ENCODE measurements around the gene TIMP3.

TIMP3 gene

DNA sequence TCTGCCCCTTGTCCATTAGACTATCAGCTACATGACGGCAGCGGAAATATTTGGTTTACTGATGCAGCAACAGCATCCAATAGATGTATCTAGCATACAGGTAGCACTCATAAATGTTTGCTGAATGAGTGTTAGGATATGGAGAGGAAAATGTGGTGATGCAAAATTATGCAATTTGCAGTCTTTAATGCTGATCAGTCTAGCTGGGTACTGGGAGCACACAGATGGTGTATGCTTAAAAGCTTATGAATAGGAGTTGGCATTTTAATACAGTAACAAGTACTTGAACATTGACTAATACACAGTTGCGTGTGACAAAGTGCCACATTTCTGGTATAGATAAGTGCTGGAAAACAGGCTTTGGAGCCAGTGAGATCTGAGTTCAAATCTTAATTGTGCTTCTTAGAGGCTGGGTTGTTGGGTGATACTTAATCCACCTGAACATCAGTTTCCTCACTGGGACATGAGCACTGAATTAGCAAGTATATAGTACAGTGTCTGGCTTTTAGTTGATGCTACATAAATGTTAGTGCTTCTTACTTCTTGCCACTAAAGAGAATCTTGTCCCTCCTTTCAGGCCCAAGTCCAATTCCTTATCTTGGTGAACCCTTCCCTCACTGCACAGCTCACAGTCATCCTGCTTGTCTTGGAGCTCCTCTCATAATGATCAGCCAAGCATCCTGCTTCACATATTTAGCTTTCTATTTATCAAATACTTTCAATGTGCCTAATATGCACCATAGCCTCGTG, 99.6 kb downstream of the TIMP3 start:
- H3K27me3 ChIP-seq = no peaks in the 10 kb centered on the region
- H3K4me1 ChIP-seq (ENCODE audit: control insufficient read depth in 1 of 2, insufficient read depth in 1 of 2, low read depth in 1 of 2, low read length in 1 of 2) = no peaks in the 10 kb centered on the region
- no peaks in the 10 kb centered on the region for H3K36me3 ChIP-seq
- TF ChIP-seq, protein P1, sequence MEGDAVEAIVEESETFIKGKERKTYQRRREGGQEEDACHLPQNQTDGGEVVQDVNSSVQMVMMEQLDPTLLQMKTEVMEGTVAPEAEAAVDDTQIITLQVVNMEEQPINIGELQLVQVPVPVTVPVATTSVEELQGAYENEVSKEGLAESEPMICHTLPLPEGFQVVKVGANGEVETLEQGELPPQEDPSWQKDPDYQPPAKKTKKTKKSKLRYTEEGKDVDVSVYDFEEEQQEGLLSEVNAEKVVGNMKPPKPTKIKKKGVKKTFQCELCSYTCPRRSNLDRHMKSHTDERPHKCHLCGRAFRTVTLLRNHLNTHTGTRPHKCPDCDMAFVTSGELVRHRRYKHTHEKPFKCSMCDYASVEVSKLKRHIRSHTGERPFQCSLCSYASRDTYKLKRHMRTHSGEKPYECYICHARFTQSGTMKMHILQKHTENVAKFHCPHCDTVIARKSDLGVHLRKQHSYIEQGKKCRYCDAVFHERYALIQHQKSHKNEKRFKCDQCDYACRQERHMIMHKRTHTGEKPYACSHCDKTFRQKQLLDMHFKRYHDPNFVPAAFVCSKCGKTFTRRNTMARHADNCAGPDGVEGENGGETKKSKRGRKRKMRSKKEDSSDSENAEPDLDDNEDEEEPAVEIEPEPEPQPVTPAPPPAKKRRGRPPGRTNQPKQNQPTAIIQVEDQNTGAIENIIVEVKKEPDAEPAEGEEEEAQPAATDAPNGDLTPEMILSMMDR (IDR thresholded peaks at IDR 0.05) = no peak
- no peak overlapping the region for H3K27ac ChIP-seq
- no peaks in the 10 kb centered on the region for H3K9me3 ChIP-seq
- H3K4me3 ChIP-seq (ENCODE audit: low read depth in 1 of 2, low read length in 1 of 2) = no peak overlapping the region

DNA sequence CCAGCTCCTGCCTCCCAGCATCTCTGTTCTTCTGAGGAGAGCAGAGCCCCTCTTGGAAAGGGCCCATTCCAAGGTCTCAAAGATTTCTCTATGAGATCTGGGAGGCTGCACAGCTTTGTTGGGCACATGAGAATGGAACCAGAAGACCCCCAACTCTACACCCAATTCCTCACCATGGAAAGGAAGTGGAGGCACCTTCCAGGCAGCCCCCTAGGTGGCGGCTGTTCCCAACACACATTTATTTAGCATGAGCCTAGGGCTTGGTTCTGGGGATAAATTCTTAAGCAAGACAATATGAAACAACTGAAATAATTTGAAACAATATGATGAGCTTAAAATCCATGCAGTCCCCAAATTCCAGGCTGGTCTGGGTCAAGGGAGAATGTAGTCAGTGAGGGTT, 100.4 kb downstream of the TIMP3 start:
- Histone ChIP-seq H3K9me3 (no peaks in the 10 kb centered on the region), H3K27ac (no peak overlapping the region), H3K4me1 (ENCODE audit: control insufficient read depth in 1 of 2, insufficient read depth in 1 of 2, low read depth in 1 of 2, low read length in 1 of 2) (no peaks in the 10 kb centered on the region), H3K27me3 (no peaks in the 10 kb centered on the region), H3K36me3 (no peaks in the 10 kb centered on the region), H3K4me3 (ENCODE audit: low read depth in 1 of 2, low read length in 1 of 2) (no peak overlapping the region)
- TF ChIP-seq, protein P1 (IDR thresholded peaks at IDR 0.05) = no peak

DNA sequence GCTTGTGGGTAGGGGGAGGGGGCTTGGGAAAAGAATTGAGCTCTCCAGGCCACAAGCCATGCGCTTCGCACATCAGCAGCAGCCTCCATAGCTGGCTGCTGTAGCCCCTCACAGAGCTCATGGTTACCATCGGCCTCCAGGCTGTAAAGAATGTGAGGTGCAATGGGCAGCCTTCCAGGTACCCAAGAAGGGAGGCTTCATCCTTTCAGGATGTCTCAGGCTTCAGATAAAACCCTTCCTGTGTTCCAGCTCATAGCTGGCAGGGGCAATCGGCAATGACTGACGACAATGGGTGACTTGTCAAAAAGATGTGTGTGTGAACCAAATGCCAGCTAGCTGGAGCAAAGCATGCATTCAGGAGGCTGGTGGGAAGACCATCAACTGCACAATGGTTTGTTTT, 102.0 kb downstream of the TIMP3 start:
- H3K27ac ChIP-seq = no peak overlapping the region
- H3K27me3 ChIP-seq = no peaks in the 10 kb centered on the region
- H3K36me3 ChIP-seq = no peaks in the 10 kb centered on the region
- H3K9me3 ChIP-seq = no peaks in the 10 kb centered on the region
- H3K4me3 ChIP-seq (ENCODE audit: low read depth in 1 of 2, low read length in 1 of 2) = no peak overlapping the region
- TF ChIP-seq, protein P1 (IDR thresholded peaks at IDR 0.05) = no peak
- no peaks in the 10 kb centered on the region for H3K4me1 ChIP-seq (ENCODE audit: control insufficient read depth in 1 of 2, insufficient read depth in 1 of 2, low read depth in 1 of 2, low read length in 1 of 2)

DNA sequence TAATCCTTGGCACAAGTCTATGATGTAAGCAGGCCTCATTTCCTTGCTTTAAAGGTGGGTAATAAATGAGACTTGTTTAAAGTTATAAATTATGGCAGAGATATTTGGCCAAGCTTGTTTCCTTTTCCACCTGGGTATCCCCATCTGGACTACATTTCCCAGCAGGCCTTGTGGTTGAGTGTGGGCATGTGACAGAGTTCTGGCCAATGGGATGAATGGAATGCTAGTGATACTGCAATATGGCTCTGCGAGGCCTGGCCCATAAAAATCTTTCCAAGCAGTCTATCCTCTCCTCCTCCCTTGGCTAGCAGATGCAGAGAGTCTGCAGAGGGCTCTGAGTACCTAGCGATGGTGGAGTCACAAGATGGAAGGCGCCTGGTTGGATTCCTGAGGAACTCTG, 102.5 kb downstream of the TIMP3 start:
- Histone ChIP-seq H3K4me3 (ENCODE audit: low read depth in 1 of 2, low read length in 1 of 2) (no peak overlapping the region), H3K9me3 (no peaks in the 10 kb centered on the region), H3K27me3 (no peaks in the 10 kb centered on the region), H3K4me1 (ENCODE audit: control insufficient read depth in 1 of 2, insufficient read depth in 1 of 2, low read depth in 1 of 2, low read length in 1 of 2) (no peaks in the 10 kb centered on the region), H3K36me3 (no peaks in the 10 kb centered on the region), H3K27ac (no peak overlapping the region)
- TF ChIP-seq, protein P1 (IDR thresholded peaks at IDR 0.05) = no peak

DNA sequence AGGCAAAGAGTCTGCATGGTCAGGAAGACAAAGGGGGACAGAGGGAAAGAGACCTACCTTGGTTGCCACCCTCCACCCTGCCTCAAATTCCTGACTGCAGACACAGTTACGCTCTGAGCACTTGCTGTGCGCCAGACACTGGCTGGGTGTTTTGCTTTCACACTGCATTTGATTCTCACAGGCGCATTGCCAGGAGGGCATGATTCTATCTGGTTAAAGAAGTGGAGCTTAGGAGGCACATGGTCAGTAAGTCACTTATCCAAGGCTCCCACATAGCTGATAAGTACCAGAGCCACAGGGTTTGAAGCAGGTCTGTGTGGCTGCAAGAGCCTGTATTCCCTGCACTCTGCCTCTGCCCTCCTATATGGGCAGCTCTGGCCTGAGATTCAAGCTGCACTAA, 103.9 kb downstream of the TIMP3 start:
- H3K36me3 ChIP-seq = no peaks in the 10 kb centered on the region
- TF ChIP-seq, protein P1 (IDR thresholded peaks at IDR 0.05) = no peak
- no peak overlapping the region for H3K27ac ChIP-seq
- H3K9me3 ChIP-seq = no peaks in the 10 kb centered on the region
- no peak overlapping the region for H3K4me3 ChIP-seq (ENCODE audit: low read depth in 1 of 2, low read length in 1 of 2)
- H3K27me3 ChIP-seq = no peaks in the 10 kb centered on the region
- H3K4me1 ChIP-seq (ENCODE audit: control insufficient read depth in 1 of 2, insufficient read depth in 1 of 2, low read depth in 1 of 2, low read length in 1 of 2) = no peaks in the 10 kb centered on the region
